Body of pancreas (tissue), 4 donors: ENCODE data around the gene CAB39L.

Experiments used
- POLR2A ChIP-seq, 3 donors: fragments of 450-650 bp; IDR thresholded peaks; one replicate each; pipeline ENCODE4 v1.6.1; 2016; ENCODE audit warnings: antibody characterized with exemption in 3 of 3, mild to moderate bottlenecking in 2 of 3
- TF ChIP-seq, protein P1 (sequence below), 7 experiments: fragments of 450-650 bp in 4 of 7; fragments of 200-600 bp in 3 of 7; sonication (generic) in 3 of 7; IDR thresholded peaks; one replicate each; pipeline ENCODE4 v1.5.1; 2016 to 2019; ENCODE audit warnings: antibody characterized with exemption in 7 of 7

DNA sequence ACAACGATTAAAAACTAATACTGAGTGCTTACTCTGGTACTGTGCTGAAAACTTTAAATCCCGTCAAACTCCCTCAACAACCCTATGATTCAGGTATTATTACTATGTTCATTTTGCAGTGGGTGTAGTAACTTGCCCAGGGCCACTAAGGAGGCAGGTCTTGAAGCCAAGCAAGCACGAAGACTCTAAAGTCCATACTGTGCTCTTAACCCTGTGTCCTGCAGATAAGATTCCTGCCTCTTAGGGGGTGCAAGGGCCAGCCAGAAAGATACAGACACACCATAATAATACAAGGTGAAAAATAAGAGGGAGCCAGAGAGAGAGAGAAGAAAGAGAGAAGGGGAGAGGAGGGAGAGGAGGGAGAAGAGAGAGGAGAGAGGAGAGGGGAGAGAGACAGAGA lies 100.6 kb downstream of the CAB39L start:
- TF ChIP-seq POLR2A (IDR thresholded peaks at IDR 0.05): no peak
- TF ChIP-seq, protein P1, sequence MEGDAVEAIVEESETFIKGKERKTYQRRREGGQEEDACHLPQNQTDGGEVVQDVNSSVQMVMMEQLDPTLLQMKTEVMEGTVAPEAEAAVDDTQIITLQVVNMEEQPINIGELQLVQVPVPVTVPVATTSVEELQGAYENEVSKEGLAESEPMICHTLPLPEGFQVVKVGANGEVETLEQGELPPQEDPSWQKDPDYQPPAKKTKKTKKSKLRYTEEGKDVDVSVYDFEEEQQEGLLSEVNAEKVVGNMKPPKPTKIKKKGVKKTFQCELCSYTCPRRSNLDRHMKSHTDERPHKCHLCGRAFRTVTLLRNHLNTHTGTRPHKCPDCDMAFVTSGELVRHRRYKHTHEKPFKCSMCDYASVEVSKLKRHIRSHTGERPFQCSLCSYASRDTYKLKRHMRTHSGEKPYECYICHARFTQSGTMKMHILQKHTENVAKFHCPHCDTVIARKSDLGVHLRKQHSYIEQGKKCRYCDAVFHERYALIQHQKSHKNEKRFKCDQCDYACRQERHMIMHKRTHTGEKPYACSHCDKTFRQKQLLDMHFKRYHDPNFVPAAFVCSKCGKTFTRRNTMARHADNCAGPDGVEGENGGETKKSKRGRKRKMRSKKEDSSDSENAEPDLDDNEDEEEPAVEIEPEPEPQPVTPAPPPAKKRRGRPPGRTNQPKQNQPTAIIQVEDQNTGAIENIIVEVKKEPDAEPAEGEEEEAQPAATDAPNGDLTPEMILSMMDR (IDR thresholded peaks at IDR 0.05): no peak
